Liver (tissue), 9 donors: ENCODE data around the gene RABEP1. TPM values are rescaled to one million over a fixed set of nuclear protein-coding genes. Genes with fewer than 3 reads are reported as not detected.

ENCODE experiments used
- DNase-seq: peaks from one replicate; pipeline ENCODE4 v3.0.0-alpha.2; 2017; ENCODE audit warnings: low spot score
- H3K27ac ChIP-seq, 2 donors: one replicate each; pipeline ENCODE4 v1.7.0; 2013; ENCODE audit warnings: inconsistent platforms in 2 of 2, low read length in 2 of 2, control low read depth in 1 of 2, low read depth in 1 of 2, mild to moderate bottlenecking in 1 of 2
- H3K27me3 ChIP-seq, 4 donors: one replicate each; pipeline versions ENCODE4 v1.6.1 to v1.7.0; 2013; ENCODE audit warnings: low read length in 3 of 4, inconsistent platforms in 1 of 4, mild to moderate bottlenecking in 1 of 4, moderate library complexity in 1 of 4; ENCODE audit not compliant: control insufficient read depth in 4 of 4, insufficient read depth in 4 of 4
- H3K36me3 ChIP-seq, 4 donors: one replicate each; pipeline versions ENCODE4 v1.6.1 to v1.7.0; 2013; ENCODE audit warnings: low read length in 3 of 4, mild to moderate bottlenecking in 3 of 4, low read depth in 1 of 4, moderate library complexity in 1 of 4; ENCODE audit not compliant: control insufficient read depth in 4 of 4, insufficient read depth in 3 of 4
- H3K4me1 ChIP-seq, 4 donors: one replicate each; pipeline versions ENCODE4 v1.6.1 to v1.7.0; 2013; ENCODE audit warnings: low read length in 3 of 4, mild to moderate bottlenecking in 3 of 4, moderate library complexity in 1 of 4; ENCODE audit not compliant: control insufficient read depth in 4 of 4, insufficient read depth in 4 of 4
- H3K4me3 ChIP-seq, 3 donors: one replicate each; pipeline versions ENCODE4 v1.6.1 to v1.7.0; 2013; ENCODE audit warnings: low read length in 3 of 3, control low read depth in 1 of 3, low read depth in 1 of 3, mild to moderate bottlenecking in 1 of 3
- H3K9ac ChIP-seq, 2 donors: one replicate each; pipeline ENCODE4 v1.7.0; 2013; ENCODE audit warnings: low read length in 2 of 2, mild to moderate bottlenecking in 2 of 2, moderate library complexity in 2 of 2, control low read depth in 1 of 2, low read depth in 1 of 2
- H3K9me3 ChIP-seq, 4 donors: one replicate each; pipeline versions ENCODE4 v1.6.1 to v1.7.0; 2013; ENCODE audit warnings: low read length in 3 of 4; ENCODE audit not compliant: control insufficient read depth in 4 of 4
- ATF3 ChIP-seq: IDR thresholded peaks from 2 replicates; pipeline ENCODE4 v1.6.1; 2016; ENCODE audit warnings: antibody characterized with exemption
- CTCF ChIP-seq: fragments of 150-350 bp; IDR thresholded peaks from 2 replicates; pipeline ENCODE4 v1.5.1; 2017; ENCODE audit warnings: improper control_type of control experiment, low read depth, low read length; ENCODE audit not compliant: missing input control
- EGR1 ChIP-seq, 2 donors: IDR thresholded peaks; 2 replicates each; pipeline ENCODE4 v1.6.1; 2016 to 2018; ENCODE audit warnings: antibody characterized with exemption in 2 of 2, low read depth in 2 of 2
- FOXA1 ChIP-seq: IDR thresholded peaks from 2 replicates; pipeline ENCODE4 v1.6.1; 2016; ENCODE audit warnings: antibody characterized with exemption
- FOXA2 ChIP-seq: IDR thresholded peaks from 2 replicates; pipeline ENCODE4 v1.6.1; 2016; ENCODE audit warnings: antibody characterized with exemption
- GABPA ChIP-seq, 2 donors: IDR thresholded peaks in 1 of 2; conservative IDR thresholded peaks in 1 of 2; 2 replicates each; pipeline ENCODE4 v1.6.1; 2016; ENCODE audit warnings: antibody characterized with exemption in 2 of 2, mild to moderate bottlenecking in 1 of 2, moderate library complexity in 1 of 2
- HNF4A ChIP-seq, 2 donors: conservative IDR thresholded peaks; 2 replicates each; pipeline ENCODE4 v1.6.1; 2016; ENCODE audit warnings: antibody characterized with exemption in 2 of 2, mild to moderate bottlenecking in 2 of 2
- HNF4G ChIP-seq: IDR thresholded peaks from 2 replicates; pipeline ENCODE4 v1.6.1; 2016; ENCODE audit warnings: antibody characterized with exemption
- JUND ChIP-seq, 2 donors: IDR thresholded peaks; 2 replicates each; pipeline ENCODE4 v1.6.1; 2016; ENCODE audit warnings: antibody characterized with exemption in 2 of 2
- MAX ChIP-seq: IDR thresholded peaks from 2 replicates; pipeline ENCODE4 v1.6.1; 2016; ENCODE audit warnings: antibody characterized with exemption
- NR2F2 ChIP-seq: IDR thresholded peaks from 2 replicates; pipeline ENCODE4 v1.6.1; 2016; ENCODE audit warnings: antibody characterized with exemption
- RAD21 ChIP-seq, 2 donors: IDR thresholded peaks; 2 replicates each; pipeline ENCODE4 v1.6.1; 2016; ENCODE audit warnings: antibody characterized with exemption in 2 of 2, mild to moderate bottlenecking in 2 of 2
- RXRA ChIP-seq, 2 donors: IDR thresholded peaks; 2 replicates each; pipeline ENCODE4 v1.6.1; 2017 to 2018; ENCODE audit warnings: antibody characterized with exemption in 2 of 2, mild to moderate bottlenecking in 1 of 2
- SP1 ChIP-seq: IDR thresholded peaks from 2 replicates; pipeline ENCODE4 v1.6.1; 2018; ENCODE audit warnings: antibody characterized with exemption, mild to moderate bottlenecking
- TAF1 ChIP-seq: conservative IDR thresholded peaks from 2 replicates; pipeline ENCODE4 v1.6.1; 2016; ENCODE audit warnings: antibody characterized with exemption, mild to moderate bottlenecking
- YY1 ChIP-seq: IDR thresholded peaks from 2 replicates; pipeline ENCODE4 v1.6.1; 2016; ENCODE audit warnings: antibody characterized with exemption, mild to moderate bottlenecking
- WGBS: extraction: QIAGEN DNeasy Blood & Tissue Kit; methylation state at CpG from one replicate; pipeline ENCODE4 v1.1.7; 2013; 5-methylcytosine and 5-hydroxymethylcytosine counted together
- polyA plus RNA-seq, 2 donors: library from polyadenylated mRNA; stranded (reverse) in 1 of 2; unstranded in 1 of 2; fragments of 200-250 nt in 1 of 2; fragments of >200 nt in 1 of 2; fragmentation: Nextera tagmentation in 1 of 2; extraction: Ambion mirVana in 1 of 2; gene quantifications; one replicate each; pipeline versions ENCODE4 v1.2.1 to v1.2.3, GENCODE V29; 2013 to 2015
- total RNA-seq, 2 donors: library from RNA; depleted of rRNA; stranded (reverse); fragments of >200 nt; gene quantifications; one replicate each; pipeline ENCODE4 v1.2.3, GENCODE V29; 2014
- TF ChIP-seq, protein P1 (sequence below): IDR thresholded peaks from 2 replicates; pipeline ENCODE4 v1.6.1; 2016; ENCODE audit warnings: antibody characterized with exemption, mild to moderate bottlenecking
- TF ChIP-seq, protein P2 (sequence below): IDR thresholded peaks from 2 replicates; pipeline ENCODE4 v1.6.1; 2016; ENCODE audit warnings: antibody characterized with exemption
- donor health status: healthy.
- donor health status: healthy.
- donor health status: healthy.
- donor health status: healthy.
- donor health status: healthy.

RABEP1 gene
- total and polyA plus RNA-seq, 4 donors = 13.3 to 26.6 (median 20.6) TPM

DNA sequence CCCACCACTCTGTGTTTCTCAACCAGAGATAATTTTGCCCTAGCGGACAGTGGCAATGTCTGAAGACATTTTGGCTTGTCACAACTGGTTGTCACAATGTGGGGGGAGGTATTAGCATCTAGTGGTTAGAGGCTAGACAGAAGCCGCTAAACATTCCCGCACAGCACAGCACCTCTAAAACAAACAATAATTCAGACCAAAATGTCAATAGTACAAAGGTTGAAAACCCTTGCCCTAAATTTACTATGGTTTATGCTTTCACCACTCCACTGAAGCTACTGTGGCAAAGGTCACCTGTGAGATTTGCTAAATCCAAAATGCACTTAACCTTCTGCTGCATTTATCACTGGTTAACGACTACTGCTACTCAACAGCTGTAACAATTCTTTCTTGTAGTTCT is 123.3 kb downstream of the RABEP1 start:
- Histone ChIP-seq H3K4me1 (peaks cover 11 to 42% (median 36%) of the 10 kb centered on the region in 4 donors), H3K9me3 (no peaks in the 10 kb centered on the region), H3K9ac (no peak overlapping the region), H3K36me3 (peaks cover 7 to 53% (median 42%) of the 10 kb centered on the region in 4 donors), H3K27ac (peak overlapping the region; percentile 68 to 87), H3K27me3 (no peaks in the 10 kb centered on the region), H3K4me3 (peak overlapping the region in 2 of 3 donors; percentile 4 to 47)
- TF ChIP-seq, protein P1, sequence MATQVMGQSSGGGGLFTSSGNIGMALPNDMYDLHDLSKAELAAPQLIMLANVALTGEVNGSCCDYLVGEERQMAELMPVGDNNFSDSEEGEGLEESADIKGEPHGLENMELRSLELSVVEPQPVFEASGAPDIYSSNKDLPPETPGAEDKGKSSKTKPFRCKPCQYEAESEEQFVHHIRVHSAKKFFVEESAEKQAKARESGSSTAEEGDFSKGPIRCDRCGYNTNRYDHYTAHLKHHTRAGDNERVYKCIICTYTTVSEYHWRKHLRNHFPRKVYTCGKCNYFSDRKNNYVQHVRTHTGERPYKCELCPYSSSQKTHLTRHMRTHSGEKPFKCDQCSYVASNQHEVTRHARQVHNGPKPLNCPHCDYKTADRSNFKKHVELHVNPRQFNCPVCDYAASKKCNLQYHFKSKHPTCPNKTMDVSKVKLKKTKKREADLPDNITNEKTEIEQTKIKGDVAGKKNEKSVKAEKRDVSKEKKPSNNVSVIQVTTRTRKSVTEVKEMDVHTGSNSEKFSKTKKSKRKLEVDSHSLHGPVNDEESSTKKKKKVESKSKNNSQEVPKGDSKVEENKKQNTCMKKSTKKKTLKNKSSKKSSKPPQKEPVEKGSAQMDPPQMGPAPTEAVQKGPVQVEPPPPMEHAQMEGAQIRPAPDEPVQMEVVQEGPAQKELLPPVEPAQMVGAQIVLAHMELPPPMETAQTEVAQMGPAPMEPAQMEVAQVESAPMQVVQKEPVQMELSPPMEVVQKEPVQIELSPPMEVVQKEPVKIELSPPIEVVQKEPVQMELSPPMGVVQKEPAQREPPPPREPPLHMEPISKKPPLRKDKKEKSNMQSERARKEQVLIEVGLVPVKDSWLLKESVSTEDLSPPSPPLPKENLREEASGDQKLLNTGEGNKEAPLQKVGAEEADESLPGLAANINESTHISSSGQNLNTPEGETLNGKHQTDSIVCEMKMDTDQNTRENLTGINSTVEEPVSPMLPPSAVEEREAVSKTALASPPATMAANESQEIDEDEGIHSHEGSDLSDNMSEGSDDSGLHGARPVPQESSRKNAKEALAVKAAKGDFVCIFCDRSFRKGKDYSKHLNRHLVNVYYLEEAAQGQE = peak; percentile 91
- peak; percentile 100 for TF ChIP-seq SP1
- TF ChIP-seq EGR1 (IDR thresholded peaks at IDR 0.05; ENCODE audit: low read depth in 2 of 2) = peak in 1 of 2 donors; percentile 25
- TF ChIP-seq JUND (IDR thresholded peaks at IDR 0.05) = peak; percentile 80 to 86
- TF ChIP-seq FOXA1 = peak; percentile 89
- TF ChIP-seq NR2F2 = peak; percentile 55
- TF ChIP-seq FOXA2 = peak; percentile 91
- TF ChIP-seq CTCF = peak; percentile 28
- peak in 1 of 2 donors; percentile 51 for TF ChIP-seq GABPA (IDR thresholded peaks at IDR 0.05 in 1 of 2, conservative IDR thresholded peaks at IDR 0.05 in 1 of 2)
- peak; percentile 80 for TF ChIP-seq MAX
- TF ChIP-seq YY1 = peak; percentile 91
- peak; percentile 98 for TF ChIP-seq RXRA (IDR thresholded peaks at IDR 0.05)
- TF ChIP-seq RAD21 (IDR thresholded peaks at IDR 0.05) = peak; percentile 51 to 57
- TF ChIP-seq TAF1 = no peak
- peak; percentile 64 for TF ChIP-seq ATF3
- TF ChIP-seq HNF4A (conservative IDR thresholded peaks at IDR 0.05) = peak; percentile 95 to 96
- peak; percentile 89 for TF ChIP-seq HNF4G
- TF ChIP-seq, protein P2, sequence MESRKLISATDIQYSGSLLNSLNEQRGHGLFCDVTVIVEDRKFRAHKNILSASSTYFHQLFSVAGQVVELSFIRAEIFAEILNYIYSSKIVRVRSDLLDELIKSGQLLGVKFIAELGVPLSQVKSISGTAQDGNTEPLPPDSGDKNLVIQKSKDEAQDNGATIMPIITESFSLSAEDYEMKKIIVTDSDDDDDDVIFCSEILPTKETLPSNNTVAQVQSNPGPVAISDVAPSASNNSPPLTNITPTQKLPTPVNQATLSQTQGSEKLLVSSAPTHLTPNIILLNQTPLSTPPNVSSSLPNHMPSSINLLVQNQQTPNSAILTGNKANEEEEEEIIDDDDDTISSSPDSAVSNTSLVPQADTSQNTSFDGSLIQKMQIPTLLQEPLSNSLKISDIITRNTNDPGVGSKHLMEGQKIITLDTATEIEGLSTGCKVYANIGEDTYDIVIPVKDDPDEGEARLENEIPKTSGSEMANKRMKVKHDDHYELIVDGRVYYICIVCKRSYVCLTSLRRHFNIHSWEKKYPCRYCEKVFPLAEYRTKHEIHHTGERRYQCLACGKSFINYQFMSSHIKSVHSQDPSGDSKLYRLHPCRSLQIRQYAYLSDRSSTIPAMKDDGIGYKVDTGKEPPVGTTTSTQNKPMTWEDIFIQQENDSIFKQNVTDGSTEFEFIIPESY = peak; percentile 88
- DNase-seq = no peak
- 30% methylated on average over 4 of the region's 4 CpGs for WGBS
